ENCODE results near the gene SEPTIN10.

GRCh38 chr2:109497911-109498870 is 115.6 kb downstream of the SEPTIN10 start:
- TF ChIP-seq SMARCC2 (IDR thresholded peaks at IDR 0.05; ENCODE audit: low read depth) = no peak
- TF ChIP-seq ZBTB11 (CRISPR knock-in tag; IDR thresholded peaks at IDR 0.05) = no peak
- no peak for TF ChIP-seq ERF (CRISPR knock-in tag; IDR thresholded peaks at IDR 0.05)

Measured in K562 (cell line).